CD14-positive monocyte (primary cell): ENCODE measurements around the gene POLR1F. TPM values are rescaled to one million over a fixed set of nuclear protein-coding genes. Genes with fewer than 3 reads are reported as not detected.
A peak's percentile ranks its signal among the peaks of the same experiment; 100 is the strongest.

Experiments
- DNase-seq, 3 donors: peaks; one replicate each; pipeline ENCODE4 v3.0.0-alpha.2; 2011 to 2022
- H2AFZ ChIP-seq: 2 replicates; pipeline ENCODE4 v1.6.0; 2012; ENCODE audit warnings: mild to moderate bottlenecking, low read depth, low read length, inconsistent platforms; ENCODE audit not compliant: insufficient read depth, poor library complexity, severe bottlenecking
- H3K27ac ChIP-seq, 2 donors: 1 replicate in 1 of 2; 2 replicates in 1 of 2; pipeline ENCODE4 v1.5.1; 2012 to 2013; ENCODE audit warnings: low read length in 2 of 2, control low read depth in 1 of 2, inconsistent platforms in 1 of 2, low read depth in 1 of 2, mild to moderate bottlenecking in 1 of 2
- H3K27me3 ChIP-seq, 2 donors: one replicate each; pipeline versions ENCODE4 v1.6.0 to v1.6.1; 2011 to 2013; ENCODE audit warnings: low read length in 2 of 2; ENCODE audit not compliant: control insufficient read depth in 2 of 2, insufficient read depth in 2 of 2
- H3K36me3 ChIP-seq, 2 donors: replicated peaks in 1 of 2; 1 replicate in 1 of 2; 2 replicates in 1 of 2; pipeline versions ENCODE4 v1.5.1 to v1.6.1; 2012 to 2013; ENCODE audit warnings: low read length in 2 of 2, control low read depth in 1 of 2, inconsistent platforms in 1 of 2, mild to moderate bottlenecking in 1 of 2; ENCODE audit not compliant: insufficient read depth in 2 of 2, control insufficient read depth in 1 of 2
- H3K4me1 ChIP-seq, 2 donors: 1 replicate in 1 of 2; 2 replicates in 1 of 2; pipeline versions ENCODE4 v1.5.1 to v1.6.1; 2012 to 2013; ENCODE audit warnings: low read length in 2 of 2, control low read depth in 1 of 2, inconsistent platforms in 1 of 2, mild to moderate bottlenecking in 1 of 2, moderate library complexity in 1 of 2; ENCODE audit not compliant: insufficient read depth in 2 of 2, control insufficient read depth in 1 of 2
- H3K4me2 ChIP-seq: replicated peaks from 2 replicates; pipeline ENCODE3; 2012; ENCODE audit warnings: low read length, moderate library complexity, mild to moderate bottlenecking; ENCODE audit not compliant: poor library complexity, severe bottlenecking; ENCODE audit errors: extremely low read depth
- H3K4me3 ChIP-seq, 3 experiments: fragments of 200-600 bp in 1 of 3; sonication (generic) in 1 of 3; replicated peaks in 1 of 3; 1 replicate in 2 of 3; 2 replicates in 1 of 3; pipeline ENCODE4 v1.5.1; 2011 to 2013; ENCODE audit warnings: low read length in 3 of 3, mild to moderate bottlenecking in 3 of 3, control low read depth in 2 of 3, low read depth in 2 of 3, inconsistent platforms in 1 of 3, moderate library complexity in 1 of 3
- H3K79me2 ChIP-seq: 2 replicates; pipeline ENCODE4 v1.6.0; 2012; ENCODE audit warnings: mild to moderate bottlenecking, control low read depth, inconsistent platforms, low read length, moderate library complexity; ENCODE audit not compliant: insufficient read depth
- H3K9ac ChIP-seq: 2 replicates; pipeline ENCODE4 v1.6.0; 2017; ENCODE audit warnings: low read length, mild to moderate bottlenecking; ENCODE audit not compliant: insufficient read depth, poor library complexity, severe bottlenecking
- H3K9me3 ChIP-seq, 2 donors: replicated peaks in 1 of 2; 1 replicate in 1 of 2; 2 replicates in 1 of 2; pipeline versions ENCODE4 v1.5.1 to v1.6.1; 2012 to 2013; ENCODE audit warnings: low read length in 2 of 2, control low read depth in 1 of 2; ENCODE audit not compliant: control insufficient read depth in 1 of 2, insufficient read depth in 1 of 2
- H4K20me1 ChIP-seq: 2 replicates; pipeline ENCODE4 v1.6.0; 2012; ENCODE audit warnings: mild to moderate bottlenecking, low read length, control low read depth, moderate library complexity; ENCODE audit not compliant: insufficient read depth
- H3K27ac Mint-ChIP-seq, 7 donors: one replicate each; pipeline ENCODE4 v1.8.0; 2020; ENCODE audit warnings: mild to moderate bottlenecking in 7 of 7, mixed read lengths in 7 of 7, moderate library complexity in 6 of 7, inconsistent platforms in 2 of 7
- H3K27me3 Mint-ChIP-seq, 3 donors: one replicate each; pipeline ENCODE4 v1.8.0; 2021 to 2022; ENCODE audit warnings: low read depth in 3 of 3, mild to moderate bottlenecking in 3 of 3, mixed read lengths in 3 of 3, moderate library complexity in 3 of 3, inconsistent platforms in 1 of 3
- H3K36me3 Mint-ChIP-seq, 2 donors: one replicate each; pipeline ENCODE4 v1.8.0; 2020; ENCODE audit warnings: mixed read lengths in 2 of 2, inconsistent platforms in 1 of 2, mild to moderate bottlenecking in 1 of 2
- H3K4me1 Mint-ChIP-seq: one replicate; pipeline ENCODE4 v1.8.0; 2020; ENCODE audit warnings: mild to moderate bottlenecking, mixed read lengths
- H3K4me3 Mint-ChIP-seq, 2 donors: one replicate each; pipeline ENCODE4 v1.8.0; 2020; ENCODE audit warnings: mild to moderate bottlenecking in 2 of 2, mixed read lengths in 2 of 2, moderate library complexity in 1 of 2
- H3K9me3 Mint-ChIP-seq, 7 donors: one replicate each; pipeline ENCODE4 v1.8.0; 2020 to 2022; ENCODE audit warnings: mixed read lengths in 7 of 7, mild to moderate bottlenecking in 6 of 7, moderate library complexity in 6 of 7, inconsistent platforms in 2 of 7
- WGBS: methylation state at CpG from one replicate; pipeline ENCODE4 v1.1.5; 2013; ENCODE audit warnings: missing lambda C conversion rate; ENCODE audit not compliant: insufficient coverage; 5-methylcytosine and 5-hydroxymethylcytosine counted together
- intact Hi-C, 2 donors: fragments of 100-400 bp; cut with micrococcal nuclease; formaldehyde crosslinking; loops; one replicate each; pipeline versions ENCODE4 v1.15.0 to v1.15.1; 2023
- polyA plus RNA-seq, 3 donors: library from polyadenylated mRNA; depleted of rRNA in 1 of 3; unstranded in 2 of 3; stranded (reverse) in 1 of 3; fragments of 300-500 nt in 2 of 3; fragments of >200 nt in 1 of 3; fragmentation: Illumina TruSeq in 2 of 3; gene quantifications; 1 replicate in 2 of 3; 2 replicates in 1 of 3; pipeline ENCODE4 v1.2.3, GENCODE V29; 2012 to 2021
- TF ChIP-seq, protein P1 (sequence below): fragments of 200-600 bp; IDR thresholded peaks from one replicate; pipeline ENCODE4 v1.8.0; 2022; ENCODE audit warnings: antibody characterized with exemption, mild to moderate bottlenecking

Gene POLR1F
- polyA plus RNA-seq, 3 donors, result 11.7 to 17.9 (median 12.4) TPM

DNA sequence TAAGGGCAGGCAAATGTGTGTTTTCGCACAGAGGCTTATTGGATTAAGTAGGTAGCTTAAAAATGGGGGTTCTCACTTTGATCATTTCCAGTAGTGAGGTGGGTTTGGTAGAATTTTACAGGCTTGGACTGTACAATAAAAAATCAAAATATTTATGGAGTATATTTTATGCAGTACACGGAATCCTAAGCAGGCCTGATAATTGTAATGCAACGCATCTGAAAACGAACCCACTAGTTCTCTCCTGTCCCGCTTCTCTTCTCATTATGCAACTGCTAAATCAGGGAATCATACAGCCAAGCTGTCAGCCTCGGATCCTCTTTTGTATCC lies 377 bp upstream of the POLR1F start:
- H3K4me1 Mint-ChIP-seq, result peaks cover 24% of the 10 kb centered on the region
- no peak overlapping the region for H3K27ac ChIP-seq

DNA sequence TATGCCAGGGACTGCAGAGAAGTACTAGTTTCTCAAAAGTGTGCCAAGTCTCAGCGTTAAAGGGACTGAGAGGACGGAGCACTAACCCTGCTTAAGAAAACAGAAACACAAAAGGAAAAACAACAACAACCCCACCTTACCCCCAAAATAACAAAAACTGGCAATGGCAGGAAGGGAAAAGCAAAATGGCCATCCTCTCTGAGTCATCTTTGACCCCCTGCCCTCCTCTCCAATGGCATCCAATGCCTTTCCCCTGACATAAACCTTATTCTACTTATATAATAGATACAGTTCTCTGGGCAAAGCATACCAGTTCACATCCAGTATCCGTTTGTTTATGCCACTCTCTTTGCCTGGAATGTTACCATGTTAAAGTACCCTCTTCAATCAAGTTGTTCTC lies 1.6 kb downstream of the POLR1F start:
- 86% methylated on average over 1 of the region's 3 CpGs for WGBS
- H3K9me3 ChIP-seq, result no peaks in the 10 kb centered on the region
- Mint-ChIP-seq H3K27ac (peak overlapping the region in 1 of 7 donors; percentile 16), H3K9me3 (peaks cover 0 to 2% (median 0%) of the 10 kb centered on the region in 7 donors), H3K36me3 (peaks cover 18 to 20% of the 10 kb centered on the region in 2 donors), H3K4me1 (peaks cover 24% of the 10 kb centered on the region), H3K27me3 (peaks cover 1 to 2% (median 2%) of the 10 kb centered on the region in 3 donors), H3K4me3 (no peak overlapping the region)
- H3K27ac ChIP-seq, result no peak overlapping the region
- peak overlapping the region in 1 of 3 experiments; percentile 88 for H3K4me3 ChIP-seq
- intact Hi-C loops, result no loop called here
- H4K20me1 ChIP-seq, result no peaks in the 10 kb centered on the region
- peak overlapping the region; percentile 75 for H3K4me2 ChIP-seq
- H3K4me1 ChIP-seq, result peaks cover 17 to 19% of the 10 kb centered on the region in 2 donors
- no peak for DNase-seq
- peaks cover 46% of the 10 kb centered on the region for H3K79me2 ChIP-seq
- H3K9ac ChIP-seq, result no peak overlapping the region
- H3K36me3 ChIP-seq, result peaks cover 2 to 19% of the 10 kb centered on the region in 2 donors
- H3K27me3 ChIP-seq, result no peaks in the 10 kb centered on the region
- no peak overlapping the region for H2AFZ ChIP-seq
- TF ChIP-seq, protein P1, sequence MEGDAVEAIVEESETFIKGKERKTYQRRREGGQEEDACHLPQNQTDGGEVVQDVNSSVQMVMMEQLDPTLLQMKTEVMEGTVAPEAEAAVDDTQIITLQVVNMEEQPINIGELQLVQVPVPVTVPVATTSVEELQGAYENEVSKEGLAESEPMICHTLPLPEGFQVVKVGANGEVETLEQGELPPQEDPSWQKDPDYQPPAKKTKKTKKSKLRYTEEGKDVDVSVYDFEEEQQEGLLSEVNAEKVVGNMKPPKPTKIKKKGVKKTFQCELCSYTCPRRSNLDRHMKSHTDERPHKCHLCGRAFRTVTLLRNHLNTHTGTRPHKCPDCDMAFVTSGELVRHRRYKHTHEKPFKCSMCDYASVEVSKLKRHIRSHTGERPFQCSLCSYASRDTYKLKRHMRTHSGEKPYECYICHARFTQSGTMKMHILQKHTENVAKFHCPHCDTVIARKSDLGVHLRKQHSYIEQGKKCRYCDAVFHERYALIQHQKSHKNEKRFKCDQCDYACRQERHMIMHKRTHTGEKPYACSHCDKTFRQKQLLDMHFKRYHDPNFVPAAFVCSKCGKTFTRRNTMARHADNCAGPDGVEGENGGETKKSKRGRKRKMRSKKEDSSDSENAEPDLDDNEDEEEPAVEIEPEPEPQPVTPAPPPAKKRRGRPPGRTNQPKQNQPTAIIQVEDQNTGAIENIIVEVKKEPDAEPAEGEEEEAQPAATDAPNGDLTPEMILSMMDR, result no peak

More for the DNA sequence above, 377 bp upstream of the POLR1F start:
- Histone ChIP-seq H3K4me1 (peaks cover 17 to 19% of the 10 kb centered on the region in 2 donors), H3K4me3 (peak overlapping the region in 1 of 3 experiments; percentile 88), H2AFZ (peak overlapping the region; percentile 87), H3K9ac (peak overlapping the region; percentile 78), H3K9me3 (no peaks in the 10 kb centered on the region), H4K20me1 (no peaks in the 10 kb centered on the region), H3K79me2 (peaks cover 42% of the 10 kb centered on the region), H3K27me3 (no peaks in the 10 kb centered on the region), H3K36me3 (peaks cover 1 to 2% of the 10 kb centered on the region in 2 donors), H3K4me2 (peak overlapping the region; percentile 75)
- Mint-ChIP-seq H3K4me3 (peak overlapping the region; percentile 91 to 95), H3K36me3 (peaks cover 0 to under 1% of the 10 kb centered on the region in 2 donors), H3K27me3 (peaks cover 0 to 2% (median 2%) of the 10 kb centered on the region in 3 donors), H3K9me3 (no peaks in the 10 kb centered on the region), H3K27ac (peak overlapping the region in 6 of 7 donors; percentile 72 to 96 (median 92))
- TF ChIP-seq, protein P1, result peak; percentile 56
- WGBS, result 55% methylated on average over 5 of the region's 6 CpGs
- no peak for DNase-seq
- intact Hi-C loops, result no loop called here
